ENCODE data around the gene TNFRSF8. TPM values are rescaled to one million over a fixed set of nuclear protein-coding genes. Genes with fewer than 3 reads are reported as not detected.

TNFRSF8 gene
- polyA plus RNA-seq, 2 of the 4 experiments (the other 2 are of a cell fraction) = 0.05 TPM; not detected in 1

GRCh38 chr1:12046749-12047119, 16.4 kb upstream of the TNFRSF8 start:
- CTCF ChIA-PET = interaction anchor here (0.9 kb wide), 1 partner anchor 29 kb away, joined by 5 read pairs; no protein-coding TSS in a partner anchor
- POLR2A ChIA-PET = no interaction called here

GRCh38 chr1:12047120-12047876, 15.8 kb upstream of the TNFRSF8 start:
- POLR2A ChIA-PET = no interaction called here
- peaks cover 7% of the 10 kb centered on the region; the same call in 1 of the 3 replicates for H3K4me1 ChIP-seq
- H3K4me2 ChIP-seq = no peak overlapping the region
- no peak for FAIRE-seq
- WGBS (ENCODE audit: missing lambda C conversion rate) = 51% methylated on average over 15 of the region's 18 CpGs
- no peak for TF ChIP-seq NFE2L2 (conservative IDR thresholded peaks at IDR 0.05; ENCODE audit: low read length)
- no peak for TF ChIP-seq EHMT2 (IDR thresholded peaks at IDR 0.05; ENCODE audit: low read depth)
- TF ChIP-seq RNF2 (IDR thresholded peaks at IDR 0.05; ENCODE audit: borderline replicate concordance, low read depth) = no peak
- no peak for TF ChIP-seq ZNF302 (CRISPR knock-in tag; IDR thresholded peaks at IDR 0.05)
- no peak for TF ChIP-seq CEBPB (IDR thresholded peaks at IDR 0.05)
- TF ChIP-seq FOSB (CRISPR knock-in tag; IDR thresholded peaks at IDR 0.05) = no peak
- TF ChIP-seq ESRRA (IDR thresholded peaks at IDR 0.05; ENCODE audit: borderline replicate concordance, low read length) = no peak
- no peak for TF ChIP-seq RAD21 (conservative IDR thresholded peaks at IDR 0.05 in 1 of 2, IDR thresholded peaks at IDR 0.05 in 1 of 2)
- no peak for TF ChIP-seq BHLHE40 (IDR thresholded peaks at IDR 0.05; ENCODE audit: low read depth, low read length)
- TF ChIP-seq CHD4 (IDR thresholded peaks at IDR 0.05; ENCODE audit: borderline replicate concordance) = no peak
- no peak for TF ChIP-seq HOXA7 (CRISPR knock-in tag; IDR thresholded peaks at IDR 0.05)
- TF ChIP-seq CBX8 (IDR thresholded peaks at IDR 0.05) = no peak
- ATAC-seq = no peak
- no peak overlapping the region for H3K27ac ChIP-seq
- CTCF ChIA-PET = interaction anchor here (0.7 kb wide), 1 partner anchor 29 kb away, joined by 4 read pairs; no protein-coding TSS in a partner anchor
- DNase-seq (ENCODE audit: low read depth in 1 of 2, low spot score in 1 of 2) = no peak
- H3K9me3 ChIP-seq = no peaks in the 10 kb centered on the region
- H3K4me3 ChIP-seq = no peak overlapping the region

More at GRCh38 chr1:12046749-12047119, 16.4 kb upstream of the TNFRSF8 start:
- FAIRE-seq (no peak), DNase-seq (ENCODE audit: low read depth in 1 of 2, low spot score in 1 of 2) (no peak), ATAC-seq (no peak)
- H3K4me2 ChIP-seq = no peak overlapping the region
- 64% methylated on average over 6 of the region's 6 CpGs for WGBS (ENCODE audit: missing lambda C conversion rate)
- H3K9me3 ChIP-seq = no peaks in the 10 kb centered on the region
- H3K4me1 ChIP-seq = peaks cover 1% of the 10 kb centered on the region; the same call in 1 of the 3 replicates
- H3K27ac ChIP-seq = no peak overlapping the region
- no peak for TF ChIP-seq TFCP2L1 (CRISPR knock-in tag; IDR thresholded peaks at IDR 0.05)
- no peak for TF ChIP-seq FOXS1 (CRISPR knock-in tag; IDR thresholded peaks at IDR 0.05)
- no peak for TF ChIP-seq USF2 (IDR thresholded peaks at IDR 0.05)
- TF ChIP-seq PBX3 (IDR thresholded peaks at IDR 0.05) = no peak
- no peak for TF ChIP-seq MAZ (IDR thresholded peaks at IDR 0.05; ENCODE audit: borderline replicate concordance, low read depth, low read length)
- TF ChIP-seq ESRRA (IDR thresholded peaks at IDR 0.05; ENCODE audit: borderline replicate concordance, low read length) = no peak
- no peak for TF ChIP-seq CTCF (IDR thresholded peaks at IDR 0.05)
- no peak for TF ChIP-seq CHD4 (IDR thresholded peaks at IDR 0.05; ENCODE audit: borderline replicate concordance)
- no peak for TF ChIP-seq NPAS2 (CRISPR knock-in tag; IDR thresholded peaks at IDR 0.05; ENCODE audit: borderline replicate concordance)
- TF ChIP-seq CBX8 (IDR thresholded peaks at IDR 0.05) = no peak
- TF ChIP-seq CHD2 (IDR thresholded peaks at IDR 0.05; ENCODE audit: low read length, partially characterized antibody) = no peak
- TF ChIP-seq ZSCAN20 (CRISPR knock-in tag; IDR thresholded peaks at IDR 0.05) = no peak
- H3K4me3 ChIP-seq = no peak overlapping the region

Measured in A549 (cell line).